Mesangial cell (primary cell): ENCODE measurements around the gene CRCP. TPM values are rescaled to one million over a fixed set of nuclear protein-coding genes. Genes with fewer than 3 reads are reported as not detected.

Experiments
- total RNA-seq: library from RNA; depleted of rRNA; stranded (reverse); fragments of >200 nt; gene quantifications from 2 replicates; pipeline ENCODE4 v1.2.3, GENCODE V29; 2015

Gene CRCP
- 24.9 and 30.0 TPM in 2 replicates for total RNA-seq

DNA sequence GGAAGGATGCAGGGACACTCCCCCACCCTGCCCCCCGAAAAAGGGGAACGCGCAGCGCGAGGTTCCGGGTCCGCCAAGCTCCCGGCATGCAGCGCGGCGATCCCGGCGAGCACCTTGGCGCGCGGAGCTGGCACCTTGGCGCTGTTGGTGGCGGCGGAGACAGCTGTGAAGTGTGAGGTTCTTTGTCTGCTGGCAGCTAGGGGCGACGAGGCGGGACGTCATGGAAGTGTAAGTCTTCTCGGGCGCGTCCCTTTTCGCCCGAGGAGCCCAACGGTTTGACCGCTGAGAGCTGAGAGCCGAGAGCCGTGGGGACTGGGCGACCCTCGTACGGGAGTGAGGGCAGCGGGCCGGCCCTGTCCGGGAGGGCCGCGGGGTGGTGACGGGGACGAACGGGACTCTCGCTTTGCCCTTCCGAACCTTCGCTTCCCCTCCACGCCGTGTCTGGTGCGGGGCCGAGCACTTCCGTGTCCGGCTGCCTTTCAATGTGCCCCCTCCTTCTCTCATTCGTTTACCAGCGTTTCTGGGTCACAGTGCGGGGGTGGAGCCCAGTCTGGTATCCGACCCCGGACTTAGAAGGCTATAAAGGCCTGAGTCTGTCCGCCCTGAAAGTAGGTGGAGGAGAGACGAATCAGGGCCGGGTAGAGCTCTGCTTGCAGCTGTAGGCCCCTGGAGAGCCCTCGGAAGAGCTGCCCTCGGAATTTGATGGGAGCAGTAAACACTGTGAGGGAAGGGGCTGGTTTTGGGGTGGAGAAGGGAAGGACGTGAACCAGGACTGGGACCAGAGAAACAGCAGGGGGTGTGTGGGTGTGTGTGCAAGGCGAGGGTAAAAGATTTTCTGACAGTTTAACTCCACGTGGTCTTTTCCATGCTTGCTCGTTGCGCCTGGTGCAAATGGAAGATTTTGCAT, at the start of gene CRCP:
TSS of gene CRCP (plus strand) at position 105 of the 907 bp plus-strand sequence. CDS start at position 221, 116 bp downstream.

DNA sequence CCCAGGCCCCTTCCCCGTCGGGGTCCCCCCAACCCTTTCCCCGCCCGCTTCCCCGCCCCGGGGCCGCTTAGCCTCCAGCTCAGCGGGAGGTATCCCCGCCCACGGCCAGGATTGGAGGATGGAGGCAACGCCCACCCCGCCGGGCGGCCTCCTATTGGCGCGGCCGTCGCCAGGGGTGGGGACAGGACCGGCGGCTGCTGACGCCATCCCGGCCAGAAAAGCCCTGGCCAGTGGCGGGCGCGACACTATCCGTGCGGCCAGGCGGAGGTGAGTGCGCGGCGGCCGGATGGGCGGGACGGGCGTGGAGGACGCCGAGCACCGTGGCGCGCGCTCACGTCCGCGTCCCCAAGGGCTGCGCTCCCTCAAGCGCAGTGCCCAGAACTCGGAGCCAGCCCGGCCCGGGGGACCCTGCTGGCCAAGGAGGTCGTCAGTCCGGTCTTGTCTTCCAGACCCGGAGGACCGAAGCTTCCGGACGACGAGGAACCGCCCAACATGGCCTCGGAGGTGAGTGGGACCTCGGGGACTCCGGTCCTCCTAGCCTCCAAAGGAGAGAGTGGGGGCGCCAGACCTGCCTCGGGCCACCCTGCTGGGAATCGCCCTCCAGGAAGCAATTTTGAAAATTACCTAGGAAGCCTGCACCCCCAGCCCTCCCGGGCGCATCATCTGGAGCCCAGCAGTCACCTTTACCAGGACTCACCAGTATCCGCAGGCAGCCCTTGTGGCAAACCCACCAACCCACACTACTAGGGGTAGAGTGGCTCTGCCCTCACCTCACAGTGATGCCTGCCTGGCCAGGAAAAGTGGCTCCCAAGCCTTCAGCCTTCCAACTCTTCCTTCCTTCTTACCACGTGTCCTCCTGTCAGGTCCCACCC, 38.8 kb upstream of the CRCP start, which contains the start of gene ASL:
TSS of gene ASL (plus strand) at position 230 of the 872 bp plus-strand sequence. CDS start at position 493, 263 bp downstream.

Other genes starting within 250 kb of the CRCP start
- gene VKORC1L1, start 241.8 kb upstream of the CRCP start, total RNA-seq: 14.2 and 15.2 TPM in 2 replicates
- 18.3 and 34.9 TPM in 2 replicates for gene GUSB, start 132.6 kb upstream of the CRCP start, total RNA-seq
- 29.2 and 56.1 TPM in 2 replicates for gene ASL, start 39.0 kb upstream of the CRCP start, total RNA-seq
- 18.6 and 28.8 TPM in 2 replicates for gene TPST1, start 90.5 kb downstream of the CRCP start, total RNA-seq